Activated CD8-positive, alpha-beta memory T cell treated with anti-CD3 and anti-CD28 coated beads, Interleukin-2, amount 50 U/mL, for 24 hours (primary cell): ENCODE results near the gene LHFPL2.

Source experiments
- DNase-seq: peaks from one replicate; pipeline ENCODE4 v3.0.0-alpha.2; 2020; ENCODE audit errors: extremely low read depth

Gene LHFPL2

GRCh38 chr5:78546276-78546996, 102.1 kb downstream of the LHFPL2 start:
- no peak for DNase-seq

GRCh38 chr5:78545406-78545805, 103.2 kb downstream of the LHFPL2 start:
- DNase-seq, result no peak

DNA sequence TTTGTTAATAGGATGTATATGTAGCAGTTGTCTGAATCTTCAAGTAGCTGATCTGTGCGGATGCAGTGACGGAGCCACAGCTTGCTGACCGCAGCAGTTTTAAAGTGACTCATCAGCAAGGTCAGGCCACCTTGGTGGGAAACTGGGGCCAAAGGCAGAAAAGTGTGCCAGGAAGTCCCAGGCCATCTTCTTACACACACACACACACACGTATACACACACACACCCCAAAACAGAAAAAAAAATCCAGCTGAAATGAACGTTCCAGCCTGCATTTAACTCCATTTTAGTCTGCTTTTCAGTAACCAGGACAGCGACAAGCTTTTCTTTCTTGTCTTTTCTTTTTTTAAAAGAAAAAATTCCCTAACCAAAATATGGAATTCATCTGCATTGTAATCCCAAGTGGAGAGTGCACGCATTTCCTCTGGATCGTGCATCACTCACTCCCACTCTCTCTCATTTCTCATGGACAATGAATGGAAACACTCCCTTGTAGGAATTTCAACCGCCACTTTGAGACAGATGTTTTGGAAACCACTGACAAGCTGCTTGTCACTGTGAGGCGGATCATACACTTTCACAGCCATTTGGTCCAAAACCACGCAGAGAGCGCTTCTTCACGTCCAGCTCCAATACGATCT, 103.9 kb downstream of the LHFPL2 start:
- no peak for DNase-seq

DNA sequence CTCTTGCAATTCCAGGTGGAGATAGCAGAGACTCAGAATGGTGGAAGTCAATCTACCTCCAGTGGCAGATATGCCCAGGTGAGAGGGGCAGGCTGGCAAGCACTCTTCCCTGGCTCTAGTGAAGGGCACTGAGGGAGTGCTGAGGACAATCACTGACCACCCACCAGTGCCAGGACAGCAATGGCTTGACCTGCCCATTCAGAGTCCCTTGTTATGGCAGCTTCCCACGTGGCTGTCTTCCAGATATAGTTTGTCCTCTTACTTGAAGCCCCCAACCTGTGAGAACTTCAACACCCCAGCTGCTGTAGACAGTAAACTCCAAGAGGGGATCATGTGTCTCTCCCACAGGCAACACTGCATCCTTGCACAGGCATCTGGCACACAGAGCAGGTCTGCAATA, 104.7 kb downstream of the LHFPL2 start:
- DNase-seq, result no peak

- no peak for DNase-seq
These were observed 105.3 kb downstream of the LHFPL2 start for GRCh38 chr5:78543292-78543691.

DNA sequence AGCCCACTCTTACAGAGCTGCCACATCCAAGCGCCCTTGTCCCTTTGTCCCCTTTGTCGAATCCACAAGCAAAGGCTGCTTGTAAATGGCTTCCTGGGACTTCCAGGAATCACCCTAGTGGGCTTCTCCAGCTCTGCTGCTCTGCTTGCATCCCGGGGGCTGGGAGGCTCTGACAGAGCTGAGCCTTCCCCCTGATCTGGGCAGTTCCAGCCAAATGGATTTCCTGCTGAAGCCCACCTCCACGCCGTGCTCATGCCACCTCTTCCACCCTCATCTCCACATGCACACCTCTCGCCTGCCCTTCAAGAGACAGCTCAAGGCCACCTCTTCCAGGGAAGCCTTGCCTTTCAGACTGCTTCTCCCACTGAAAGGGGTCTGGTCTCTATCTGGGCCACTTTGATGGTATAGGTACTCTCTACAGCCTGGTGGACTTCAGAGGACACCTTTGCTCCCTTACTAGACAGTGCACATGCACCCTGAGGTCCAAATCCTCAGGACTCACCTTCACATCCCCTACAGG, 106.2 kb downstream of the LHFPL2 start:
- DNase-seq, result no peak

- DNase-seq, result no peak
These were observed 107.4 kb downstream of the LHFPL2 start for GRCh38 chr5:78541086-78541654.

DNA sequence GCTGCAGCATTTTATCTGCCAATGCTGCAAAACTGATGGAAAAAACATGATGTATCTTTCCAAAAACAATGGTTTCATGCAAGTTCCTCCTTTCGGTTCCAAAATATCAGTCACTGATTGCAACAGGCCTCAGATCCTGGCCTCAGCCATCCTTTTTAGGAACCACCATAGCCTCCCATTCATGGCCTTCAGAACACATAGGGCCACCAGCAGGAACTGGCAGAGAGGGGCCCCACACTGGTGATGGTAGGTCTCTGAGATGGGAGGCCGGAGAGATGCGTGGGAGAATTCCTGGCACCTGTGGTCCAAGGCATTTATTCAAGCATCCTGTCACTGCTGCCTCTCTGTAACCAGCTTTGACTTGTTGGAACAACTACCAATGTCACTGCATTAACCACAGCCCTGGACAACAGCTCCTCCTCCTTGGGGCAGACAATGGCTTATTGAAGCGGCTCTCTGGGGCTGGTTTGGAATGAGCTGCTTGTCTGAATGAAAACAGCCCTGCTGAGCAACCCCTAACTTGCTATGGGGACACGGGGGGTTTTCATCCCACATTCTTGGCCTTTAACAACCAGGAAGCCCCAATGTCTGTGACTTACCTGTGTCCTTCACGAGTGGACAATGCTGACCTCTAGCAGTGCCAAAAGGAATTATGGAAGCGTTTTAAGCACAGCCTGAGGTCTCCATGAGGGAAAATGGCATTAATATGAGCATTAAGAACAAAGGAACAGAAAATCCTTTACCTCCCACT, 108.1 kb downstream of the LHFPL2 start:
- no peak for DNase-seq

DNA sequence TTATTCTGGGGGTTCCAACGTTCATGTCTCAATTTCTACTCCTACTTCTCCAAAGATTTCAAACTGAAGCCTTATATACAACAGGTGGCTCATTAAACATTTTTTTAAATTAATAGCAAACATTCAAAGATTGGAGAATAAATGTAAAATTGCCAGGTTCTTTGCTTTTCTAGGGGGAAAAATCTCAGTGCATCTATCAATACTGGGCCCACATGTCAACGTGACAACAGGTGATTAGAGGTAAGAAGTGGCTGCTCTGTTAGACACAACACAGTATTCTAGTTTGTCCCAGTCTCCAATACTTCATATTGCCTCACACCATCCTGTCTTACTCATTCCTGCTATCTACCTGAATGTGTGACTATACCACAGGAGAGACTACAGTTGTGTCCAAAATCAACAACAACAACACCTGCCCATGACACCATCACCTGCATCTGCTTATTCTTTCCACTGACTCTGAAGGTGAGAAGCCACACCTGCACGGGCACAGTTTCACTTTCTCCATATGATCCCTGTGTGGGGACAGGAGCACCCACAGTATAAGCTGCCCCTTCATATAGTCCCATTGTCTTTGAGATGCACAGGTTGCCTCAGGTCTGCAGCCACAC, 110.2 kb downstream of the LHFPL2 start:
- no peak for DNase-seq

- no peak for DNase-seq
These were observed 110.8 kb downstream of the LHFPL2 start for GRCh38 chr5:78537821-78538220.

- no peak for DNase-seq
These were observed 111.2 kb downstream of the LHFPL2 start for GRCh38 chr5:78537411-78537810.

DNA sequence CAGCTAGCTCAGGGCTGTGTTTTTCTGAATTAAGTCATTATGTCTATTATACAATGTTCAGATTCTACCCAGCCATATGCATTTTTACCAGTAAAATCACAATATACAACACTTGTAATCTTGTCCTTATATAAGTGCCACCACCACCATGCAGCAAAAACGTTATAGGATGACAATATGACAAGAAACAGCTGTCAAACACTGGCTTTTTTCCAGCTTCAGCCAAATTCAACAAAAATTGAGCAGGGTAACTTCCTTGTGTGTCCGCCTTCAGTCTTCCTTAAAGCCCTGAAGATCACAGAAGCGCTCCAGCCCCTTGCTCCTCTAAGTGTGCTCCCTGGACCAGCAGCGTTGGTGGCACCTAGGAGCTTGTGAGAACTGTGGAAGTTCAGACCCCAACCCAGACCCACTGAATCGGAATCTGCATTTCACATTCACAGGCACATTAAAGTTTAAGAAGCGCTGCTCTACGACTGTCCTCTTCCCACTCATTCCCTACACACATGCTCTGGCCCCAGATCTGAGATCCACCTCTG, 111.8 kb downstream of the LHFPL2 start:
- no peak for DNase-seq

DNA sequence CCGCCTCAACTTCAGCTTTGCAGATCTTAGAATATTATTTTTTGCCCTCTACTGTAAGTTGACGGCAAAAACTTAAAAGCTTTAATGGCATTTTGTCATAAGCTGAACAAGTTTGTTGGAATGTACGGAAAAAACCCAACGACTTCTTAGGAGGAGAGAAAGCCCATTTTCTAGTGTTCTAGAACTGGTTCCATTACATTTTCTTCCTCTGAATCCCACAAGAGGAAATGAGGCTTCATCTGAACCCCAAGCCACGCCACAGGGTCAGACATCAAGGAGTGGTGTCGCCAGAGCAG, 113.7 kb downstream of the LHFPL2 start:
- DNase-seq, result no peak

DNA sequence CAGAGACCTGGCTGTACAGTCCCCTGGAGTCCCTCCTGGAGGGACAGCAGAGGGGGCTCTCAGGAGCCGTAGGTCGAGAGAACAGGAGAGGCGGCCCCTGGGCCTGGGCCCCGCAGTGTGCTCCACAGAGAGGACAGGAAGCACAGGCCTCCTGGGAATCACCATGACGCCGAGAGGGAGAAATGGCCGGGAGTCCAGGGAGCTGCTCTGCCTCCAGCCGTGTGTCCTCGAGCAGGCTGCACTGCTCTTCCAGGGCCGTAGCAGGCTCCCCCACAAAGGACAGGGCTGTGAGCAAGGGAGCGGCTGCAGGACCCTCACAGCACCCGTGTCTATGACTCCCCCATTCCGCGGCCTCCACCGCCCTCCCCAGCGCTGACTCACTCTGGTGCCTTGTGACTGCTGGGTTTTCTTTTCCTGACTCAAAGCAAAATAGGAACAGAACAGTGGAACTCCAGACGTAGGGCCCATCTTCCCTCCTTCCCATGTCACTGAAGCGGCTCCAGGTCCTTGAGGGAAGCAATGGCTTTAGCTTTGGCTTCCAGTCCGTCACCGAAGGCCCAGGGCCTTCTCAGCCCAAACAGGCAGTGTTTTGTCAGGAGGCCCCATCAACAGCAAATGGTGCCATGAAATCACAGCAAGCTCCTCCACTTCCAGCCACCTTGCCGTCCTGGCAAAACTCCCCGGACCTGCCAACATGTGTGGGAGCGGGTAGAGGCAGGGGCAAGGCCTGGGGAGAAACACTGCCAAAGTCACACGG, 114.2 kb downstream of the LHFPL2 start:
- no peak for DNase-seq

GRCh38 chr5:78533356-78533755, 115.2 kb downstream of the LHFPL2 start:
- no peak for DNase-seq

GRCh38 chr5:78530342-78531096, 118.1 kb downstream of the LHFPL2 start:
- DNase-seq, result no peak

GRCh38 chr5:78527925-78528324, 120.6 kb downstream of the LHFPL2 start:
- DNase-seq, result no peak

GRCh38 chr5:78527054-78527859, 121.3 kb downstream of the LHFPL2 start:
- no peak for DNase-seq

- no peak for DNase-seq
These were observed 122.5 kb downstream of the LHFPL2 start for GRCh38 chr5:78526049-78526525.
